ENCODE results near the gene CDAN1.

DNA sequence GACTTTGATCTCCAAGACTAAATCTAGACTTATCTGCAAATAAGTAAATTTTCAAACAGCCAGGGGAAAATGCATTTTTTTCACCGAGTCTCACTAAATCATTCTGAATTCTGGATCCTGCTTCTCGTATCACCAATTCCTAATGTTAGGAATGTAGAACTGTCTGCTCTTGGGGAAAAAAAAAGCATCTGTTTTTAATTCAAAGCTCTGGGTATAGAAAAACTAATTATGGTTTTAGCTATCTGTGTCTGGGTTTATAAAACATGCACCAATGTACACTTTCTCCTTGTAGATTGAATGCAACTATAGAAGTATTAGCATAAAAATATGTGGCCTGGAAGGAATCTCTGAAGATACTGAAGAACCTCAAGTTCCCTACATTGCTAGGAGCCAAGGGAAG, 4.8 kb upstream of the CDAN1 start:
- TF ChIP-seq, protein P1, sequence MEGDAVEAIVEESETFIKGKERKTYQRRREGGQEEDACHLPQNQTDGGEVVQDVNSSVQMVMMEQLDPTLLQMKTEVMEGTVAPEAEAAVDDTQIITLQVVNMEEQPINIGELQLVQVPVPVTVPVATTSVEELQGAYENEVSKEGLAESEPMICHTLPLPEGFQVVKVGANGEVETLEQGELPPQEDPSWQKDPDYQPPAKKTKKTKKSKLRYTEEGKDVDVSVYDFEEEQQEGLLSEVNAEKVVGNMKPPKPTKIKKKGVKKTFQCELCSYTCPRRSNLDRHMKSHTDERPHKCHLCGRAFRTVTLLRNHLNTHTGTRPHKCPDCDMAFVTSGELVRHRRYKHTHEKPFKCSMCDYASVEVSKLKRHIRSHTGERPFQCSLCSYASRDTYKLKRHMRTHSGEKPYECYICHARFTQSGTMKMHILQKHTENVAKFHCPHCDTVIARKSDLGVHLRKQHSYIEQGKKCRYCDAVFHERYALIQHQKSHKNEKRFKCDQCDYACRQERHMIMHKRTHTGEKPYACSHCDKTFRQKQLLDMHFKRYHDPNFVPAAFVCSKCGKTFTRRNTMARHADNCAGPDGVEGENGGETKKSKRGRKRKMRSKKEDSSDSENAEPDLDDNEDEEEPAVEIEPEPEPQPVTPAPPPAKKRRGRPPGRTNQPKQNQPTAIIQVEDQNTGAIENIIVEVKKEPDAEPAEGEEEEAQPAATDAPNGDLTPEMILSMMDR (IDR thresholded peaks at IDR 0.05; ENCODE audit: extremely low read depth in 1 of 2, insufficient read depth in 1 of 2, low read depth in 1 of 2, low read length in 2 of 2): no peak
- TF ChIP-seq EZH2 (IDR thresholded peaks at IDR 0.05; ENCODE audit: borderline replicate concordance, low read depth, low read length, severe bottlenecking): no peak
- no peak for TF ChIP-seq MYC (IDR thresholded peaks at IDR 0.05; ENCODE audit: low read depth, low read length)
